H1 (cell line): ENCODE results near the gene GSE1. TPM values are rescaled to one million over a fixed set of nuclear protein-coding genes. Genes with fewer than 3 reads are reported as not detected.
A peak's percentile ranks its signal among the peaks of the same experiment; 100 is the strongest.

ENCODE experiments used
- CTCF ChIA-PET: fragments of 300-600 bp; sonication (Branson Sonifier 250); formaldehyde crosslinking; loops from one replicate; lab custom pipeline; 2021; ENCODE audit not compliant: partially characterized antibody; lab: Charles Lee
- POLR2A ChIA-PET: fragments of 300-600 bp; sonication (Branson Sonifier 250); formaldehyde crosslinking; loops from one replicate; lab custom pipeline; 2021; ENCODE audit warnings: inconsistent platforms; ENCODE audit not compliant: partially characterized antibody; lab: Charles Lee
- DNase-seq, 2 experiments: peaks; one replicate each; pipeline versions ENCODE4 v3.0.0 to v3.0.0-alpha.2; 2010 to 2022; ENCODE audit warnings: low spot score in 2 of 2, low read depth in 1 of 2, mixed read lengths in 1 of 2
- FAIRE-seq: peaks from 2 replicates; lab custom pipeline; 2011; peaks lifted over from hg19 to GRCh38; lab: Jason Lieb, UNC
- H2AFZ ChIP-seq: 2 replicates; pipeline ENCODE4 v1.8.1; 2012; ENCODE audit warnings: low read length, inconsistent platforms
- H2AK5ac ChIP-seq: 2 replicates; pipeline ENCODE4 v1.6.1; 2013; ENCODE audit warnings: low read depth, low read length
- H2BK120ac ChIP-seq: replicated peaks from 2 replicates; pipeline ENCODE3; 2013; ENCODE audit warnings: low read depth, low read length, inconsistent platforms
- H2BK12ac ChIP-seq: 2 replicates; pipeline ENCODE4 v1.6.1; 2013; ENCODE audit warnings: low read depth, low read length
- H2BK15ac ChIP-seq: 2 replicates; pipeline ENCODE4 v1.6.1; 2013; ENCODE audit warnings: low read length
- H2BK20ac ChIP-seq: 2 replicates; pipeline ENCODE4 v1.6.1; 2013; ENCODE audit warnings: low read length
- H2BK5ac ChIP-seq: 2 replicates; pipeline ENCODE4 v1.6.1; 2013; ENCODE audit warnings: low read depth, low read length
- H3K14ac ChIP-seq: 2 replicates; pipeline ENCODE4 v1.6.1; 2013; ENCODE audit warnings: inconsistent platforms; ENCODE audit not compliant: insufficient read length
- H3K18ac ChIP-seq: 2 replicates; pipeline ENCODE4 v1.6.1; 2013; ENCODE audit warnings: low read length; ENCODE audit errors: extremely low read depth
- H3K23ac ChIP-seq: 2 replicates; pipeline ENCODE4 v1.6.1; 2013; ENCODE audit warnings: inconsistent platforms; ENCODE audit not compliant: insufficient read length
- H3K23me2 ChIP-seq: 2 replicates; pipeline ENCODE4 v1.6.1; 2013; ENCODE audit warnings: low read depth, low read length
- H3K27ac ChIP-seq: 2 replicates; pipeline ENCODE4 v1.6.1; 2011; ENCODE audit warnings: low read depth, low read length, inconsistent platforms
- H3K27me3 ChIP-seq, 4 experiments: replicated peaks in 1 of 4; 1 replicate in 1 of 4; 2 replicates in 3 of 4; pipeline versions ENCODE4 v1.6.1 to v1.8.1; 2011 to 2013; ENCODE audit warnings: low read length in 3 of 4, mild to moderate bottlenecking in 3 of 4, inconsistent platforms in 2 of 4, mixed read lengths in 2 of 4, moderate library complexity in 1 of 4; ENCODE audit not compliant: control insufficient read depth in 3 of 4, insufficient read depth in 3 of 4; ENCODE audit errors: extremely low read depth in 1 of 4
- H3K36me3 ChIP-seq, 4 experiments: 2 replicates each; pipeline versions ENCODE4 v1.6.1 to v1.8.1; 2011 to 2013; ENCODE audit warnings: mild to moderate bottlenecking in 4 of 4, low read length in 3 of 4, moderate library complexity in 2 of 4, control low read depth in 1 of 4, inconsistent platforms in 1 of 4; ENCODE audit not compliant: insufficient read depth in 4 of 4, control insufficient read depth in 2 of 4
- H3K4ac ChIP-seq: replicated peaks from 2 replicates; pipeline ENCODE3; 2013; ENCODE audit warnings: low read length, low read depth, mixed read lengths, inconsistent platforms; ENCODE audit not compliant: insufficient read length
- H3K4me1 ChIP-seq, 4 experiments: replicated peaks in 1 of 4; 1 replicate in 1 of 4; 2 replicates in 3 of 4; pipeline versions ENCODE4 v1.6.1 to v1.8.1; 2011 to 2013; ENCODE audit warnings: low read length in 3 of 4, inconsistent platforms in 2 of 4, mixed read lengths in 1 of 4; ENCODE audit not compliant: insufficient read depth in 4 of 4, control insufficient read depth in 3 of 4
- H3K4me2 ChIP-seq, 2 experiments: 2 replicates each; pipeline versions ENCODE4 v1.6.1 to v1.8.1; 2011 to 2013; ENCODE audit warnings: low read depth in 2 of 2, low read length in 2 of 2, control low read depth in 1 of 2, inconsistent platforms in 1 of 2, mild to moderate bottlenecking in 1 of 2; ENCODE audit not compliant: insufficient read depth in 1 of 2
- H3K4me3 ChIP-seq, 4 experiments: fragments of 200-600, 300-600 bp in 1 of 4; sonication (generic), shearing (Covaris generic), sonication (Bioruptor Twin) in 1 of 4; 2 replicates each; pipeline versions ENCODE4 v1.5.1 to v1.8.1; 2011 to 2016; ENCODE audit warnings: low read length in 4 of 4, low read depth in 3 of 4, control low read depth in 2 of 4, inconsistent platforms in 2 of 4, mild to moderate bottlenecking in 2 of 4, mixed read lengths in 1 of 4, moderate library complexity in 1 of 4; ENCODE audit not compliant: insufficient read depth in 2 of 4; ENCODE audit errors: extremely low read depth in 1 of 4
- H3K56ac ChIP-seq: replicated peaks from 2 replicates; pipeline ENCODE3; 2013; ENCODE audit warnings: low read depth, mild to moderate bottlenecking, mixed read lengths, low read length, inconsistent platforms; ENCODE audit not compliant: insufficient read length
- H3K79me1 ChIP-seq: 2 replicates; pipeline ENCODE4 v1.6.1; 2013; ENCODE audit warnings: low read depth, low read length, control low read depth
- H3K79me2 ChIP-seq, 2 experiments: 2 replicates each; pipeline versions ENCODE4 v1.6.1 to v1.8.1; 2012 to 2013; ENCODE audit warnings: low read length in 2 of 2, mild to moderate bottlenecking in 2 of 2, inconsistent platforms in 1 of 2; ENCODE audit not compliant: insufficient read depth in 2 of 2, control insufficient read depth in 1 of 2
- H3K9ac ChIP-seq, 4 experiments: replicated peaks in 1 of 4; 1 replicate in 1 of 4; 2 replicates in 3 of 4; pipeline versions ENCODE4 v1.6.1 to v1.8.1; 2011 to 2013; ENCODE audit warnings: low read depth in 3 of 4, low read length in 3 of 4, control low read depth in 2 of 4, mild to moderate bottlenecking in 2 of 4, moderate library complexity in 2 of 4, inconsistent platforms in 1 of 4; ENCODE audit errors: extremely low read depth in 1 of 4
- H3K9me3 ChIP-seq, 2 experiments: 2 replicates each; pipeline versions ENCODE4 v1.6.1 to v1.8.1; 2012 to 2013; ENCODE audit warnings: mild to moderate bottlenecking in 2 of 2, moderate library complexity in 2 of 2, control low read depth in 1 of 2, inconsistent platforms in 1 of 2, low read depth in 1 of 2, low read length in 1 of 2, mixed read lengths in 1 of 2; ENCODE audit not compliant: insufficient read depth in 2 of 2
- H4K20me1 ChIP-seq, 2 experiments: replicated peaks in 1 of 2; 2 replicates each; pipeline versions ENCODE3 to v1.8.1; 2011 to 2013; ENCODE audit warnings: inconsistent platforms in 2 of 2, low read length in 2 of 2, mild to moderate bottlenecking in 1 of 2; ENCODE audit not compliant: insufficient read depth in 2 of 2, control insufficient read depth in 1 of 2
- H4K5ac ChIP-seq: 2 replicates; pipeline ENCODE4 v1.6.1; 2013; ENCODE audit warnings: low read length, low read depth, mixed read lengths, inconsistent platforms; ENCODE audit not compliant: insufficient read length
- H4K8ac ChIP-seq: 2 replicates; pipeline ENCODE4 v1.8.0; 2013; ENCODE audit warnings: mild to moderate bottlenecking, moderate library complexity, low read length, inconsistent platforms; ENCODE audit not compliant: insufficient read depth; ENCODE audit errors: extremely low read depth
- H4K91ac ChIP-seq: replicated peaks from 2 replicates; pipeline ENCODE3; 2013; ENCODE audit warnings: low read length, mixed read lengths, inconsistent platforms; ENCODE audit not compliant: insufficient read length
- ASH2L ChIP-seq: fragments of 200-600, 300-600 bp; sonication (generic); IDR thresholded peaks from one replicate; pipeline ENCODE4 v1.7.1; 2017; ENCODE audit warnings: low read length
- CTBP2 ChIP-seq: IDR thresholded peaks from 2 replicates; pipeline ENCODE4 v1.7.0; 2011; ENCODE audit warnings: borderline replicate concordance, mild to moderate bottlenecking, moderate library complexity, mixed read lengths, low read length; ENCODE audit not compliant: insufficient read depth, insufficient read length
- MAFK ChIP-seq: IDR thresholded peaks from 2 replicates; pipeline ENCODE4 v1.6.1; 2012; ENCODE audit warnings: low read depth, mild to moderate bottlenecking, improper control_type of control experiment, low read length
- NRF1 ChIP-seq: IDR thresholded peaks from 2 replicates; pipeline ENCODE4 v1.6.1; 2011; ENCODE audit warnings: mild to moderate bottlenecking, low read depth, low read length, improper control_type of control experiment
- RNF2 ChIP-seq: fragments of 200-900, 300-1000 bp; sonication (generic); IDR thresholded peaks from 2 replicates; pipeline ENCODE4 v1.7.1; 2016; ENCODE audit warnings: borderline replicate concordance, low read depth, mild to moderate bottlenecking, antibody characterized with exemption, low read length; ENCODE audit not compliant: poor library complexity, severe bottlenecking; ENCODE audit errors: missing control alignments
- RXRA ChIP-seq: IDR thresholded peaks from 2 replicates; pipeline ENCODE4 v1.6.1; 2011; ENCODE audit warnings: low read depth, mild to moderate bottlenecking, low read length, moderate library complexity; ENCODE audit not compliant: insufficient read depth
- SP1 ChIP-seq: IDR thresholded peaks from 2 replicates; pipeline ENCODE4 v1.6.1; 2011; ENCODE audit warnings: low read depth, low read length
- SP4 ChIP-seq: IDR thresholded peaks from 2 replicates; pipeline ENCODE4 v1.6.1; 2012; ENCODE audit warnings: low read length, inconsistent platforms
- TEAD4 ChIP-seq: IDR thresholded peaks from 2 replicates; pipeline ENCODE4 v1.6.1; 2012; ENCODE audit warnings: low read depth, low read length, inconsistent platforms, mixed read lengths
- WGBS, 2 experiments: shearing (Covaris generic) in 1 of 2; methylation state at CpG; one replicate each; pipeline versions ENCODE4 v1.1.6 to v1.1.7; 2013 to 2015; ENCODE audit warnings: low lambda C conversion rate in 2 of 2, mixed read lengths in 2 of 2, inconsistent platforms in 1 of 2, low coverage in 1 of 2, missing lambda C conversion rate in 1 of 2; ENCODE audit not compliant: insufficient replicate concordance in 2 of 2, insufficient coverage in 1 of 2, insufficient read length in 1 of 2; ENCODE audit errors: extremely low coverage in 1 of 2, missing lambda C conversion rate in 1 of 2; 5-methylcytosine and 5-hydroxymethylcytosine counted together
- polyA plus RNA-seq, 7 experiments: library from polyadenylated mRNA; depleted of rRNA in 3 of 7; stranded (reverse) in 5 of 7; unstranded in 2 of 7; fragments of >200 nt in 5 of 7; fragments of 200-250 nt in 2 of 7; gene quantifications; 1 replicate in 5 of 7; 2 replicates in 1 of 7; 4 replicates in 1 of 7; pipeline versions ENCODE4 v1.2.1 to v1.2.3, GENCODE V29; 2011 to 2013; ENCODE audit warnings: missing spikeins in 2 of 7, mixed read lengths in 2 of 7
- total RNA-seq: library from RNA; stranded (reverse); fragmentation: NEBNext Ultra II Directional; extraction: Animal tissue kit (Norgen Biotek cat#: 25700); gene quantifications from 2 replicates; pipeline ENCODE4 v1.2.1, GENCODE V29; 2021
- TF ChIP-seq, protein P1 (sequence below): IDR thresholded peaks from 2 replicates; pipeline ENCODE4 v1.6.1; 2012; ENCODE audit warnings: inconsistent platforms
- TF ChIP-seq, protein P2 (sequence below): IDR thresholded peaks from 2 replicates; pipeline ENCODE4 v1.6.1; 2012; ENCODE audit warnings: inconsistent platforms

GSE1 gene
- total and polyA plus RNA-seq, 2 of the 8 experiments (the other 6 are each of a cell fraction or from before 2014, with no cell fraction given) = 26.0 to 65.6 TPM

DNA sequence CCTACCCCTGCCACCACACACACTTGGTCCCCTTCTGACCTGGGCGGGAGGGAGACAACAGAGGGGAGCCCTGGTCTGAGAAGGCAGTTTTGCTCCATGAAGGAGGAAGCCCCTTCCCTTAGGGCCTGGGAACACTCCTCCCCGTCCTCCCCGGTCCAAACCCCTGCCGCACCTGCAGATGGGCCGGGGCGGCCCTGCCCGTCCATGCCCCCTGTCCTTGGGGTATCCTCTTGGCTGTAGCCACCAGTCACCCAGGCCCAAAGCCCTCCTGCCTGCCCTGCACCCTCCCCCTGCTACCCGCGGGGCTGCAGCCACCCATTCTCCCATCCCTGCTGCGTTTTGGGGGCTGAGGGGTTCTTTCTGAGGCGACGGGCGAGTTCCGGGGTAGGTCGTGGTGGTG lies 33.9 kb downstream of the GSE1 start:
- Histone ChIP-seq H3K4me3 (no peak overlapping the region), H3K23me2 (no peaks in the 10 kb centered on the region), H3K18ac (no peak overlapping the region), H4K20me1 (peaks cover 29 to 42% of the 10 kb centered on the region in 2 experiments), H2AFZ (no peak overlapping the region), H2BK12ac (no peak overlapping the region), H3K4me1 (peaks cover 0 to 5% (median 0%) of the 10 kb centered on the region in 4 experiments; a peak in 2 of 7 replicates), H2BK120ac (no peak overlapping the region), H3K27ac (no peak overlapping the region), H2BK5ac (no peak overlapping the region), H4K5ac (no peak overlapping the region), H2AK5ac (no peak overlapping the region), H3K36me3 (peaks cover 2 to 14% (median 3%) of the 10 kb centered on the region in 4 experiments; a peak in 6 of 8 replicates), H3K9ac (no peak overlapping the region), H3K27me3 (no peaks in the 10 kb centered on the region), H2BK20ac (no peak overlapping the region), H3K4ac (no peak overlapping the region), H3K14ac (no peak overlapping the region), H3K9me3 (no peaks in the 10 kb centered on the region), H4K8ac (peak overlapping the region; percentile 43; the same call in 1 of the 2 replicates), H3K23ac (no peak overlapping the region), H3K56ac (no peak overlapping the region), H4K91ac (no peak overlapping the region), H3K79me1 (peaks cover 9% of the 10 kb centered on the region), H3K4me2 (no peak overlapping the region), H2BK15ac (no peak overlapping the region), H3K79me2 (peaks cover 0 to 46% of the 10 kb centered on the region in 2 experiments; a peak in 2 of 4 replicates)
- ChIA-PET POLR2A (interaction anchor here (1.1 kb wide), 1 partner anchor 29 kb away, joined by 4 read pairs; no protein-coding TSS in a partner anchor), CTCF (interaction anchor here (0.8 to 1.1 kb wide), 2 partner anchors 13 to 31 kb away, joined by 3 to 4 read pairs; no protein-coding TSS in a partner anchor)
- DNase-seq (no peak), FAIRE-seq (no peak)
- WGBS, 2 experiments = 91% methylated on average over 9 of the region's 15 CpGs; no CpG with 5 or more reads in 1 of the 2 experiments
- TF ChIP-seq SP1 (no peak), MAFK (no peak), CTBP2 (no peak), SP4 (no peak), TEAD4 (no peak), RNF2 (no peak), RXRA (no peak), NRF1 (no peak), ASH2L (no peak)
- TF ChIP-seq, protein P1, sequence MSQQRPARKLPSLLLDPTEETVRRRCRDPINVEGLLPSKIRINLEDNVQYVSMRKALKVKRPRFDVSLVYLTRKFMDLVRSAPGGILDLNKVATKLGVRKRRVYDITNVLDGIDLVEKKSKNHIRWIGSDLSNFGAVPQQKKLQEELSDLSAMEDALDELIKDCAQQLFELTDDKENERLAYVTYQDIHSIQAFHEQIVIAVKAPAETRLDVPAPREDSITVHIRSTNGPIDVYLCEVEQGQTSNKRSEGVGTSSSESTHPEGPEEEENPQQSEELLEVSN = no peak
- TF ChIP-seq, protein P2, sequence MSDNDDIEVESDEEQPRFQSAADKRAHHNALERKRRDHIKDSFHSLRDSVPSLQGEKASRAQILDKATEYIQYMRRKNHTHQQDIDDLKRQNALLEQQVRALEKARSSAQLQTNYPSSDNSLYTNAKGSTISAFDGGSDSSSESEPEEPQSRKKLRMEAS = no peak
